ENCODE measurements around the gene MRPL28.

DNA sequence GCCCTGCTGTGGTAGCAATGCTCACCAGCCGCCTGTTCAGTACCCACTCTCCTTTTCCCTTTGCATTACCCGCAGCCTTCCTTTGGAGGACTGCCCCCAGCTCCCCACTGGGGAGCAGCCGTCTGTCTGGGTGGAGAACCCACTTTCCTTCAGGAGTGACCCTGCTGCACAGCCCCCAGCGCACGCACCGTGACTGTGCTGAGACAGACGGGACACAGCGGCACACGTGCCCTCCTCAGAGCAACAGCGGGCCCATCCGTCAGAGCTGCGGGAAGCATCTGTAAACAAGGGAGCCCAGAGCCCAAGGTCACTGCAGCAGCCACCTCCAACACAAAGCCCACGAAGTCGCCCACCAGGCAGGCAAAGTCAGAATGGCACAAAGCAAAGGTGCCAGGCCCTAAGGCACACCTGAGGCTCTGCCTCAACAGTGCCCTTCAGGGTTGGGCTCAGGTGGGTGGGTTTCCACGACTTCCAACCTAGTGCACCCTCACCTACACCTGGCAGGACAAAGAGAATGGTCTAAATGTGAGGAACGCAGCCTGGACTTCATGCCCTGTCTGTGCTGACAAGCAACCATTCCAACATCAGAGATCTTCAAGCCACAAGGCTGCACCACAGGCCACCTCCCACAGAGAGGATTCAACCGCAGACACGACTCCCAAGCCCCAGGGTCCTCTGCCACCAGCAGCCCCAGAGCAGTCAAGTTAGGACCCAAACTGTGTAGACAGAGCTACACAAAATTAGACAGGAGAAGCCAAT is 27.7 kb downstream of the MRPL28 start:
- TF ChIP-seq EZH2 (IDR thresholded peaks at IDR 0.05) (no peak), POLR2AphosphoS5 (IDR thresholded peaks at IDR 0.05; ENCODE audit: borderline replicate concordance, low read depth, low read length) (no peak)
